Stimulated activated naive B cell treated with anti-CD40 and anti-IgM and Interleukin-4, amounts not matched to agents 10 μg/mL and 1 μg/mL and 100 μg/mL, for 72 hours (primary cell): ENCODE data around the gene IPO4.
A peak's percentile ranks its signal among the peaks of the same experiment; 100 is the strongest.

Experiments used
- ATAC-seq, 2 donors: fragments of 150-1000 bp; cut with Tn5 transposase; replicated peaks; 2 replicates each; pipeline ENCODE4 v1.10.0; 2021; ENCODE audit warnings: moderate library complexity in 1 of 2
- DNase-seq: peaks from one replicate; pipeline ENCODE4 v3.0.0; 2021
- H3K27ac Mint-ChIP-seq: one replicate; pipeline ENCODE4 v1.8.0; 2022; ENCODE audit warnings: mild to moderate bottlenecking, mixed read lengths
- H3K27me3 Mint-ChIP-seq, 2 donors: one replicate each; pipeline ENCODE4 v1.8.0; 2022; ENCODE audit warnings: mixed read lengths in 2 of 2
- H3K36me3 Mint-ChIP-seq, 2 donors: one replicate each; pipeline ENCODE4 v1.8.0; 2022; ENCODE audit warnings: mixed read lengths in 2 of 2, mild to moderate bottlenecking in 1 of 2
- H3K4me1 Mint-ChIP-seq, 2 donors: one replicate each; pipeline ENCODE4 v1.8.0; 2022; ENCODE audit warnings: mixed read lengths in 2 of 2, mild to moderate bottlenecking in 1 of 2
- H3K4me3 Mint-ChIP-seq, 2 donors: one replicate each; pipeline ENCODE4 v1.8.0; 2022; ENCODE audit warnings: mild to moderate bottlenecking in 2 of 2, mixed read lengths in 2 of 2, moderate library complexity in 1 of 2
- H3K9me3 Mint-ChIP-seq, 2 donors: one replicate each; pipeline ENCODE4 v1.8.0; 2022; ENCODE audit warnings: mixed read lengths in 2 of 2, mild to moderate bottlenecking in 1 of 2

The IPO4 gene

GRCh38 chr14:24160850-24161804 is 27.5 kb downstream of the IPO4 start, which contains the start of gene IRF9:
TSS of gene IRF9 (plus strand) at chr14:24161265. CDS start at chr14:24162145, 880 bp downstream.
- ATAC-seq (peak; percentile 97), DNase-seq (peak; percentile 93)
- Mint-ChIP-seq H3K27me3 (no peaks in the 10 kb centered on the region), H3K27ac (peak within 1 kb of the TSS; percentile 94), H3K4me3 (peak within 1 kb of the TSS; percentile 88 to 91), H3K4me1 (peaks cover 40 to 61% of the 10 kb centered on the region in 2 donors), H3K36me3 (peaks cover 69 to 74% of the 10 kb centered on the region in 2 donors), H3K9me3 (no peaks in the 10 kb centered on the region)

DNA sequence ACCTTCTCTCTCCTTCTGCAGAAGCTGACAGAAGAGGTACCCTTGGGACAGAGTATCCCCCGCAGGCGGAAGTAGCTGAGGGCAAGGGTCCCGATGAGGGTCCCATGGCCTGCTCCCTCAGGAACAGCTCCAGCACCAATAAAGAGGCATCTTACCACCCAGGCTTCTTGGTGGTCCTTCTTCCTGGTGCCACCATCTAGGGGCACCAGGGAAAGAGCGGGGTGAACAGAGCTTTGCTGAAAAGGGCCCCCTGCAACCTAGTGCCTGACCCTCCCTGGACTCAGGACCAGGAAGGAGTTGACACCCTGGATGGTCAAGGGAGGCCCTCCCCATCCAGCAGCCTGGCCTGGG is 28.1 kb downstream of the IPO4 start:
- Mint-ChIP-seq H3K4me3 (no peak overlapping the region), H3K27ac (peak overlapping the region; percentile 94), H3K9me3 (no peaks in the 10 kb centered on the region), H3K4me1 (peaks cover 39 to 57% of the 10 kb centered on the region in 2 donors), H3K27me3 (no peaks in the 10 kb centered on the region), H3K36me3 (peaks cover 69 to 74% of the 10 kb centered on the region in 2 donors)
- ATAC-seq: no peak
- DNase-seq: no peak

DNA sequence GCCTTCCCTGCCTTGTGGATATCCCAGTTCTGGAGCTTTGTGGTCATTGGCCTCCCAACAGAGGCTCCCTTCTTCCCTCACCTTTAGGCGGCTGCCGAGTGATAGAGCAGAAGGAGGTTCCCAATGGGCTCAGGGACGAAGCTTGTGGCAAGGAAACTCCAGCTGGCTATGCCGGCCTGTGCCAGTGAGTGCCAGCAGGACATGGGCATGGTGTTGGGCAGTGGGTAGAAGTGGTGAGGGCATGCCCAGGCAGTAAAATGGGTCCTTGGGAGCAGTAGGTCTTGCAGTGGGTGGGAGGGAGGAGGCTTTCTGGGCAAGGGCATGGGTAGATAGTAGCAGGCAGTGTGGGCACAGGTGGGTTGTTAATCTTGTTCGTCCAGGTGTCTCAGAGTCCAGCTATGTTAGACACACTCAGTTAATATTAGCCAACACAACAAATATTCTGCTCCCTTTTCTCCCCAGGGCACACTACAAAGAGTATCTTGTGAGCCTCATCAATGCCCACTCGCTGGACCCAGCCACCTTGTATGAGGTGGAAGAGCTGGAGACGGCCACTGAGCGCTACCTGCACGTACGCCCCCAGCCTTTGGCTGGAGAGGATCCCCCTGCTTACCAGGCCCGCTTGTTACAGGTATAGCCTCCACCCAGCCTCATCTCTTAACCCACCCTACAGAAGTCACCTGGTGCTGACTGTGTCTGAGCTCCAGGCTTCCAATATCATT is 28.7 kb downstream of the IPO4 start:
- peaks cover 36 to 51% of the 10 kb centered on the region in 2 donors for H3K4me1 Mint-ChIP-seq
- no peaks in the 10 kb centered on the region for H3K27me3 Mint-ChIP-seq
- no peak for ATAC-seq
- H3K36me3 Mint-ChIP-seq: peaks cover 69 to 73% of the 10 kb centered on the region in 2 donors
- peak overlapping the region; percentile 94 for H3K27ac Mint-ChIP-seq
- H3K4me3 Mint-ChIP-seq: no peak overlapping the region
- H3K9me3 Mint-ChIP-seq: no peaks in the 10 kb centered on the region
- no peak for DNase-seq

- Mint-ChIP-seq H3K9me3 (no peaks in the 10 kb centered on the region), H3K27ac (peak overlapping the region; percentile 7), H3K36me3 (peaks cover 47 to 52% of the 10 kb centered on the region in 2 donors), H3K4me3 (no peak overlapping the region), H3K27me3 (no peaks in the 10 kb centered on the region), H3K4me1 (peaks cover 19 to 25% of the 10 kb centered on the region in 2 donors)
- no peak for DNase-seq
- no peak for ATAC-seq
Observed at GRCh38 chr14:24157331-24157730, 31.3 kb downstream of the IPO4 start.

DNA sequence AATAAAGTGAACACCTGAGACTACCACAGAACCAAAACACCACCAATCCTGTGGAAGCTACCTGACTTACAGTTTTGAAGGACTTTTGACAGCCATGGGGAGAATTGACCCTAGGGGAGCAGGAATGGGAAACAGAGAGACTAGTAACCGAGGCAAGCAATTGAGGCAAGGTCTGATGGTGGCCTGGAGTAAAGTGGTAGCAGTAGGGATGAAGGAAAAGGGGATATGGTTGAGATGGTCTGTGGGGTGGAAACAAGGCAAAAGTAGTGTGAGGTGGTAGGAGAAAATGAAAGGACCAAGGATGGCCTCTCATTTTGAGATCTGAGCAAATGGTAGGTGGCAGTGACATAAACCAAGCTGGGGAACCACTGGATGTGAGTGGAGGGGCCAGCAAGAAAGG is 31.8 kb downstream of the IPO4 start:
- H3K4me3 Mint-ChIP-seq: no peak overlapping the region
- ATAC-seq: no peak
- H3K36me3 Mint-ChIP-seq: peaks cover 45 to 50% of the 10 kb centered on the region in 2 donors
- peak overlapping the region; percentile 7 for H3K27ac Mint-ChIP-seq
- no peaks in the 10 kb centered on the region for H3K27me3 Mint-ChIP-seq
- H3K4me1 Mint-ChIP-seq: peaks cover 15 to 20% of the 10 kb centered on the region in 2 donors
- no peak for DNase-seq
- no peaks in the 10 kb centered on the region for H3K9me3 Mint-ChIP-seq

DNA sequence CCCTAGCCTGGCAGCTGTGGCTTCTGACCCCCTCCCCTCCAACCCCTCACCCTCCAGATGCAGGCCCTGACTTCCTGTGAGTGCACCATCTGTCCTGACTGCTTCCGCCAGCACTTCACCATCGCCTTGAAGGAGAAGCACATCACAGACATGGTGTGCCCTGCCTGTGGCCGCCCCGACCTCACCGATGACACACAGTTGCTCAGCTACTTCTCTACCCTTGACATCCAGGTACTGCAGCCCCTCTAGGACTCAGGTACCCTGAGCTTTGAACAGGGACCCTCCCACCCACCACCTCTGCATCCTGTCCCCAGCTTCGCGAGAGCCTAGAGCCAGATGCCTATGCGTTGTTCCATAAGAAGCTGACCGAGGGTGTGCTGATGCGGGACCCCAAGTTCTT is 33.5 kb downstream of the IPO4 start:
- no peak overlapping the region for H3K4me3 Mint-ChIP-seq
- DNase-seq: no peak
- peaks cover 44 to 48% of the 10 kb centered on the region in 2 donors for H3K36me3 Mint-ChIP-seq
- H3K4me1 Mint-ChIP-seq: peaks cover 12 to 15% of the 10 kb centered on the region in 2 donors
- no peaks in the 10 kb centered on the region for H3K27me3 Mint-ChIP-seq
- ATAC-seq: no peak
- no peak overlapping the region for H3K27ac Mint-ChIP-seq
- H3K9me3 Mint-ChIP-seq: no peaks in the 10 kb centered on the region

DNA sequence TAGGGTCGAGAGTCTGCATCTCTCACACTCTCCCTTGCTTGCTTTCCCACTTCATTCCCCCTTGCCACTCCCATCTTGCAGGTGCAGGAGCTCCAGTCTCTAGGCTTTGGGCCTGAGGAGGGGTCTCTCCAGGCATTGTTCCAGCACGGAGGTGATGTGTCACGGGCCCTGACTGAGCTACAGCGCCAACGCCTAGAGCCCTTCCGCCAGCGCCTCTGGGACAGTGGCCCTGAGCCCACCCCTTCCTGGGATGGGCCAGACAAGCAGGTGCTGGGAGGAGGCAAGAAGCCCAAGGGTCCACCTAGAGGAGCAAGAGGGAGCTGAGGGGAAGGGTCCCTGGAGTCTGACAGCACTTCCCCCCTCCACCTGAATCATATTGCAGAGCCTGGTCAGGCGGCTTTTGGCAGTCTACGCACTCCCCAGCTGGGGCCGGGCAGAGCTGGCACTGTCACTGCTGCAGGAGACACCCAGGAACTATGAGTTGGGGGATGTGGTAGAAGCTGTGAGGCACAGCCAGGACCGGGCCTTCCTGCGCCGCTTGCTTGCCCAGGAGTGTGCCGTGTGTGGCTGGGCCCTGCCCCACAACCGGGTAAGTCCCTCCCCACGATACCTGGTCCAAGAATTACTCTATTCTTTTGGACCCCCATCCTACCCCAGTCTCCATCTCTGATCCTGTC is 37.1 kb downstream of the IPO4 start:
- H3K4me3 Mint-ChIP-seq: no peak overlapping the region
- peaks cover 18 to 30% of the 10 kb centered on the region in 2 donors for H3K4me1 Mint-ChIP-seq
- ATAC-seq: no peak
- no peak overlapping the region for H3K27ac Mint-ChIP-seq
- peaks cover 38 to 39% of the 10 kb centered on the region in 2 donors for H3K36me3 Mint-ChIP-seq
- H3K9me3 Mint-ChIP-seq: no peaks in the 10 kb centered on the region
- no peak for DNase-seq
- no peaks in the 10 kb centered on the region for H3K27me3 Mint-ChIP-seq

GRCh38 chr14:24150993-24151392 is 37.6 kb downstream of the IPO4 start:
- Mint-ChIP-seq H3K4me3 (no peak overlapping the region), H3K27me3 (no peaks in the 10 kb centered on the region), H3K9me3 (no peaks in the 10 kb centered on the region), H3K4me1 (peaks cover 18 to 34% of the 10 kb centered on the region in 2 donors), H3K27ac (no peak overlapping the region), H3K36me3 (peaks cover 41% of the 10 kb centered on the region in 2 donors)
- no peak for DNase-seq
- ATAC-seq: no peak

- no peak for ATAC-seq
- Mint-ChIP-seq H3K9me3 (no peaks in the 10 kb centered on the region), H3K4me3 (no peak overlapping the region), H3K36me3 (peaks cover 40 to 41% of the 10 kb centered on the region in 2 donors), H3K4me1 (peaks cover 19 to 38% of the 10 kb centered on the region in 2 donors), H3K27me3 (no peaks in the 10 kb centered on the region), H3K27ac (peak overlapping the region; percentile 51)
- no peak for DNase-seq
Observed at GRCh38 chr14:24150567-24150966, 38.0 kb downstream of the IPO4 start.

DNA sequence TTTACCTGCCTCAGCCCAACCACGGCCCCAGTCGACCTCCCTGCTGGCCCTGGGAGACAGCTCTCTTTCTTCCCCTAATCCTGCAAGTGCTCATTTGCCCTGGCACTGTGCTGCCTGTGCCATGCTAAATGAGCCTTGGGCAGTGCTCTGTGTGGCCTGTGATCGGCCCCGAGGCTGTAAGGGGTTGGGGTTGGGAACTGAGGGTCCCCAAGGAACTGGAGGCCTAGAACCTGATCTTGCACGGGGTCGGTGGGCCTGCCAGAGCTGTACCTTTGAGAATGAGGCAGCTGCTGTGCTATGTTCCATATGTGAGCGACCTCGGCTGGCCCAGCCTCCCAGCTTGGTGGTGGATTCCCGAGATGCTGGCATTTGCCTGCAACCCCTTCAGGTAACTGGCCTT is 38.6 kb downstream of the IPO4 start:
- no peak for DNase-seq
- Mint-ChIP-seq H3K9me3 (no peaks in the 10 kb centered on the region), H3K4me1 (peaks cover 24 to 43% of the 10 kb centered on the region in 2 donors), H3K27ac (no peak overlapping the region), H3K27me3 (no peaks in the 10 kb centered on the region), H3K36me3 (peaks cover 41 to 42% of the 10 kb centered on the region in 2 donors), H3K4me3 (no peak overlapping the region)
- ATAC-seq: no peak

GRCh38 chr14:24149302-24149969 is 39.2 kb downstream of the IPO4 start:
- ATAC-seq: no peak
- H3K36me3 Mint-ChIP-seq: peaks cover 43 to 44% of the 10 kb centered on the region in 2 donors
- no peaks in the 10 kb centered on the region for H3K27me3 Mint-ChIP-seq
- H3K4me1 Mint-ChIP-seq: peaks cover 28 to 49% of the 10 kb centered on the region in 2 donors
- peak overlapping the region; percentile 6 to 31 for H3K4me3 Mint-ChIP-seq
- H3K9me3 Mint-ChIP-seq: no peaks in the 10 kb centered on the region
- no peak for DNase-seq
- H3K27ac Mint-ChIP-seq: no peak overlapping the region

DNA sequence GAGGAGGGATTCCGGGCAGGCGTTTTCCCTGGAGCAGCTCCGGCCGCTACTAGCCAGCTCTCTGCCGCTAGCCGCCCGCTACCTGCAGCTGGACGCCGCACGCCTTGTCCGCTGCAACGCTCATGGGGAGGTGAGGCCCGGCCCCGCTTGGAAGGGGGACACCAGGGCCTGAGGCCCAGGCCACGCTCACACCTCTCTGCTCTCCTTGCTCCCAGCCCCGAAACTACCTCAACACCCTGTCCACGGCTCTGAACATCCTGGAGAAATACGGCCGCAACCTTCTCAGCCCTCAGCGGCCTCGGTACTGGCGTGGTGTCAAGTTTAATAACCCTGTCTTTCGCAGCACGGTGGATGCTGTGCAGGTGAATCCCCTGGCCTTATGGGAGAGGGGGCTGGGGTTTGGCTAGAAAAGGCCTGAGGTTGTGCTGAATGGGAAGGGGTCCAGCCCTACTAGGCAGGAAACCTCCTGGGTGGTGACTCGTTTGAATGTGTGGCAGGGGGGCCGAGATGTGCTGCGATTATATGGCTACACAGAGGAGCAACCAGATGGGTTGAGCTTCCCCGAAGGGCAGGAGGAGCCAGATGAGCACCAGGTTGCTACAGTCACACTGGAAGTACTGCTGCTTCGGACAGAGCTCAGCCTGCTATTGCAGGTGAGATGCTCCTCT is 40.7 kb downstream of the IPO4 start:
- Mint-ChIP-seq H3K4me3 (peak overlapping the region; percentile 96 to 97), H3K36me3 (peaks cover 54 to 58% of the 10 kb centered on the region in 2 donors), H3K4me1 (peaks cover 38 to 65% of the 10 kb centered on the region in 2 donors), H3K9me3 (no peaks in the 10 kb centered on the region), H3K27ac (peak overlapping the region; percentile 56), H3K27me3 (no peaks in the 10 kb centered on the region)
- ATAC-seq (no peak), DNase-seq (no peak)

- no peaks in the 10 kb centered on the region for H3K27me3 Mint-ChIP-seq
- DNase-seq (peak; percentile 96), ATAC-seq (peak; percentile 87 to 88)
- H3K9me3 Mint-ChIP-seq: no peaks in the 10 kb centered on the region
- H3K36me3 Mint-ChIP-seq: peaks cover 57 to 62% of the 10 kb centered on the region in 2 donors
- H3K27ac Mint-ChIP-seq: peak within 1 kb of the TSS; percentile 97
- peaks cover 40 to 72% of the 10 kb centered on the region in 2 donors for H3K4me1 Mint-ChIP-seq
- peak within 1 kb of the TSS; percentile 96 to 97 for H3K4me3 Mint-ChIP-seq
Observed at GRCh38 chr14:24146978-24147760, 41.4 kb downstream of the IPO4 start, which contains the start of gene RNF31. TSS of gene RNF31 (plus strand) at chr14:24147498. CDS start at chr14:24147699, 201 bp downstream.
